ENCODE data around the gene BACE2.
"Not testable (repeated sequence)": the region's sequence is repeated elsewhere in the genome, so short reads cannot be mapped to it uniquely, and the experiment has no call there.

The BACE2 gene

DNA sequence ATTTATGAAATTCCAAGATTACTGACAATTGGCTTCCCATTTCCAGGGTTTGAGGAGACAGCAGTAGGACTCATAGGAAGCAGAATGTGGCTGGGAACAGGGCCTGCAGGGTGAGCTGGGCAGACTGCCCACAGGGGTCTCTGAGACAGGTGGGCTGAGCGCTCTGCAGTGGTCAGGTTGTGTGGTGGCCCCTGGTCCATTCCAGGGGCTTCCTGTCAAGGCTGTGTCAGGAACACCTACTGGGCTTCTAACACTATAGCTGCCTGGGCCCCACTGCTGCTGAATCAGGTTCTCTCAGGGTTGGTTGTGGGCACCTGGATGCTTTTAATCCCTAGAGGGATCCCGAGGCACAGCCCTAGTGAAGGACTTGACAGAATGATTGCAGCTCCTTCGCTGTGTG, 72.1 kb downstream of the BACE2 start:
- ChIA-PET CTCF (interaction anchor here (1.0 kb wide), 1 partner anchor 9 kb away, joined by 3 read pairs; no protein-coding TSS in a partner anchor), POLR2A (no interaction called here)
- no peak for DNase-seq (ENCODE audit: low read depth, low spot score)
- TF ChIP-seq, protein P1, sequence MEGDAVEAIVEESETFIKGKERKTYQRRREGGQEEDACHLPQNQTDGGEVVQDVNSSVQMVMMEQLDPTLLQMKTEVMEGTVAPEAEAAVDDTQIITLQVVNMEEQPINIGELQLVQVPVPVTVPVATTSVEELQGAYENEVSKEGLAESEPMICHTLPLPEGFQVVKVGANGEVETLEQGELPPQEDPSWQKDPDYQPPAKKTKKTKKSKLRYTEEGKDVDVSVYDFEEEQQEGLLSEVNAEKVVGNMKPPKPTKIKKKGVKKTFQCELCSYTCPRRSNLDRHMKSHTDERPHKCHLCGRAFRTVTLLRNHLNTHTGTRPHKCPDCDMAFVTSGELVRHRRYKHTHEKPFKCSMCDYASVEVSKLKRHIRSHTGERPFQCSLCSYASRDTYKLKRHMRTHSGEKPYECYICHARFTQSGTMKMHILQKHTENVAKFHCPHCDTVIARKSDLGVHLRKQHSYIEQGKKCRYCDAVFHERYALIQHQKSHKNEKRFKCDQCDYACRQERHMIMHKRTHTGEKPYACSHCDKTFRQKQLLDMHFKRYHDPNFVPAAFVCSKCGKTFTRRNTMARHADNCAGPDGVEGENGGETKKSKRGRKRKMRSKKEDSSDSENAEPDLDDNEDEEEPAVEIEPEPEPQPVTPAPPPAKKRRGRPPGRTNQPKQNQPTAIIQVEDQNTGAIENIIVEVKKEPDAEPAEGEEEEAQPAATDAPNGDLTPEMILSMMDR (IDR thresholded peaks at IDR 0.05; ENCODE audit: insufficient read depth, low read length, missing control alignments): no peak
- no peak overlapping the region for H3K4me3 ChIP-seq (ENCODE audit: low read depth, low read length)

DNA sequence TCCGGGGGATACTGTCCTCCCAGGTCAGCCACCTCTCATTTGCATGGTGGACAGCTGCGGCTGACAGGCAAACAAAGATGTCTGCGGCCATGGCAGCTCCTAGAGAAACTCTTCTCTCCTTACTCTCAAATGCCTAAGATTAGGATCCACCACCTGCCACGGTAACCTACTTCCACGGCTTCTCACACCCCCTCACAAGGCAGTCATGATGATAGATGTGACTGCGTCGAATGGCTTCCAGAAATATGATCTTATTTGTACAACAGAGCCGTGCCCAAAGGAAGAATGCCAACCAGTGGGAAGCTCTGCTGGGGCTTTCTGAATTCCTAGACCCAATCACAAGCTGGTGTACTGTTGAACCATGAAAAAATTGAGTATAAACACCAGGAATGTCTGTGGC, 73.4 kb downstream of the BACE2 start:
- no peak for DNase-seq (ENCODE audit: low read depth, low spot score)
- no peak overlapping the region for H3K4me3 ChIP-seq (ENCODE audit: low read depth, low read length)
- CTCF ChIA-PET: interaction anchor here (0.7 kb wide), 1 partner anchor 42 kb away, joined by 4 read pairs; no protein-coding TSS in a partner anchor
- POLR2A ChIA-PET: no interaction called here
- TF ChIP-seq, protein P1 (IDR thresholded peaks at IDR 0.05; ENCODE audit: insufficient read depth, low read length, missing control alignments): no peak

GRCh38 chr21:41242238-41242829, 74.4 kb downstream of the BACE2 start:
- ChIA-PET POLR2A (no interaction called here), CTCF (no interaction called here)
- DNase-seq (ENCODE audit: low read depth, low spot score): no peak
- no peak overlapping the region for H3K4me3 ChIP-seq (ENCODE audit: low read depth, low read length)
- TF ChIP-seq, protein P1 (IDR thresholded peaks at IDR 0.05; ENCODE audit: insufficient read depth, low read length, missing control alignments): no peak

GRCh38 chr21:41243107-41243506, 75.1 kb downstream of the BACE2 start:
- TF ChIP-seq, protein P1 (IDR thresholded peaks at IDR 0.05; ENCODE audit: insufficient read depth, low read length, missing control alignments): no peak
- CTCF ChIA-PET: interaction anchor here (0.9 kb wide), 1 partner anchor 40 kb away, joined by 5 read pairs; no protein-coding TSS in a partner anchor
- POLR2A ChIA-PET: no interaction called here
- H3K4me3 ChIP-seq (ENCODE audit: low read depth, low read length): no peak overlapping the region
- DNase-seq (ENCODE audit: low read depth, low spot score): no peak

GRCh38 chr21:41244266-41244880, 76.4 kb downstream of the BACE2 start:
- CTCF ChIA-PET: interaction anchor here (0.9 kb wide), 1 partner anchor 39 kb away, joined by 5 read pairs; no protein-coding TSS in a partner anchor

DNA sequence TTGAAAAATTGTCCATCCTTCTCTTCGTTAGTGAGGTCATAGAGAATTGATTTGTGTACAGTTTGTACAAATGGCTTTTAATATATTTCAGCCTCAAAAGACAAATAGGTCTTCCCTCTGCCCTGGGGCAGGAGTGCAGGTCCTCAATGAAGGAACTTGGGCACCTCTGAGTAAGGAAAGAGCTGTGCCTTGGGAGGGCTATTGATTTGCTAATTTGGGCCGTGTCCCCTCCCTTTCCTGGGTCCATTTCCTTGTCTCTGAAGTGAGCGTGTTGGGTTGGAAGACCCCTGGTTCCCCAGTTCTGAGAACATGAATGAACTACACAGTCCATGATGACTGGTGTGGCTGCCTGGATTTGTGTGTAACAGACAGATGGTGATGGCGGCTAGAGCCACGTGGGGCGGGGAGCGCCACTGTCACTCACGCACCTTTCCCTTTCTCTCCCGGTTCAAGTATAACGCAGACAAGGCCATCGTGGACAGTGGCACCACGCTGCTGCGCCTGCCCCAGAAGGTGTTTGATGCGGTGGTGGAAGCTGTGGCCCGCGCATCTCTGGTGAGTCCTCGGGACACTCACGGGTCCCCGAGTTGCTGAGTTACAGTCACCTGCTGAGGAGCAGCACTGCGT, 77.7 kb downstream of the BACE2 start:
- POLR2A ChIA-PET: interaction anchor here (0.7 kb wide), 1 partner anchor 385 kb away, joined by 3 read pairs; no protein-coding TSS in a partner anchor
- TF ChIP-seq, protein P1 (IDR thresholded peaks at IDR 0.05; ENCODE audit: insufficient read depth, low read length, missing control alignments): no peak
- CTCF ChIA-PET: no interaction called here
- no peak for DNase-seq (ENCODE audit: low read depth, low spot score)
- H3K4me3 ChIP-seq (ENCODE audit: low read depth, low read length): no peak overlapping the region

More at GRCh38 chr21:41244266-41244880, 76.4 kb downstream of the BACE2 start:
- POLR2A ChIA-PET; H3K4me3 ChIP-seq (ENCODE audit: low read depth, low read length); DNase-seq (ENCODE audit: low read depth, low spot score): not testable (repeated sequence)
